Nephron progenitor cell (in vitro differentiated cells): ENCODE data around the gene LYG2.
"Not testable (repeated sequence)": the region's sequence is repeated elsewhere in the genome, so short reads cannot be mapped to it uniquely, and the experiment has no call there.

ENCODE experiments used
- DNase-seq: peaks from one replicate; pipeline ENCODE4 v3.0.0; 2021
- H3K27ac Mint-ChIP-seq: 2 replicates; pipeline ENCODE4 v1.8.0; 2021; ENCODE audit warnings: mild to moderate bottlenecking, moderate library complexity, mixed read lengths
- H3K27me3 Mint-ChIP-seq: 2 replicates; pipeline ENCODE4 v1.8.0; 2021; ENCODE audit warnings: mild to moderate bottlenecking, low read depth, mixed read lengths; ENCODE audit not compliant: poor library complexity
- H3K36me3 Mint-ChIP-seq: 2 replicates; pipeline ENCODE4 v1.8.0; 2021; ENCODE audit warnings: low read depth, mixed read lengths
- H3K4me1 Mint-ChIP-seq: 2 replicates; pipeline ENCODE4 v1.8.0; 2021; ENCODE audit warnings: mixed read lengths
- H3K4me3 Mint-ChIP-seq: 2 replicates; pipeline ENCODE4 v1.8.0; 2021; ENCODE audit warnings: mild to moderate bottlenecking, moderate library complexity, mixed read lengths
- H3K9me3 Mint-ChIP-seq: 2 replicates; pipeline ENCODE4 v1.8.0; 2021; ENCODE audit warnings: mild to moderate bottlenecking, moderate library complexity, mixed read lengths
- CTCF ChIP-seq: fragments of 200-600 bp; sonication (generic); IDR thresholded peaks from 2 replicates; pipeline ENCODE4 v1.5.0; 2021; ENCODE audit warnings: antibody characterized with exemption

The LYG2 gene

GRCh38 chr2:99198103-99198841 lies 57.2 kb downstream of the LYG2 start:
- Mint-ChIP-seq H3K4me3 (no peak overlapping the region), H3K27ac (peak overlapping the region; percentile 75), H3K27me3 (no peaks in the 10 kb centered on the region), H3K9me3 (peaks cover 4% of the 10 kb centered on the region), H3K4me1 (no peaks in the 10 kb centered on the region), H3K36me3 (peaks cover 41% of the 10 kb centered on the region)
- no peak for DNase-seq
- no peak for TF ChIP-seq CTCF

GRCh38 chr2:99192364-99192763 lies 63.1 kb downstream of the LYG2 start:
- H3K4me1 Mint-ChIP-seq, H3K4me3 Mint-ChIP-seq, H3K27ac Mint-ChIP-seq, DNase-seq, H3K9me3 Mint-ChIP-seq, H3K27me3 Mint-ChIP-seq: not testable (repeated sequence)
- peaks cover 70% of the 10 kb centered on the region for H3K36me3 Mint-ChIP-seq
